Fibroblast of lung (primary cell): Measurements from ENCODE around the gene SETDB1.

Experiments
- CTCF ChIP-seq, 2 donors: IDR thresholded peaks in 1 of 2; conservative IDR thresholded peaks in 1 of 2; 1 replicate in 1 of 2; 2 replicates in 1 of 2; pipeline ENCODE4 v1.5.1; 2011 to 2012; ENCODE audit warnings: low read length in 2 of 2, control low read depth in 1 of 2, inconsistent platforms in 1 of 2, low read depth in 1 of 2, mild to moderate bottlenecking in 1 of 2
- EZH2 ChIP-seq: IDR thresholded peaks from 2 replicates; pipeline ENCODE4 v1.5.1; 2012; ENCODE audit warnings: low read length, control low read depth, mild to moderate bottlenecking; ENCODE audit errors: missing control alignments

DNA sequence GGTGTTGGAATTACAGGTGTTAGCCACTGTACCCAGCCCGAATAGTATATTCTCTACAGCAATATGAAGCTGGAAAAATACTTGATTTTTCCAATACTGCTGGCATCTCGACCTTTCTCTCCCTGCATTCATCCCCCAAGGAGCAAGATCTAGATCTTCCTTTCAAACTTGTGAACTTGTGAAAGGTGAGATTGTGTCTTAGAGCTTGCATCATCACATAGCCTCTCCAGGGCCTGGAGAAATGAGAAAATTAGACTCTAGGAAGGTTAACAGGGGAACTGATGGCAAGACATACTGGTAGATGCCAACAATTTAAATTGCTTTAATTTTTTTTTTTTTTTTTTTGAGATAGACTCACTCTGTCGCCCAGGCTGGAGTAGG lies 84.2 kb downstream of the SETDB1 start:
- no peak for TF ChIP-seq CTCF (conservative IDR thresholded peaks at IDR 0.05 in 1 of 2, IDR thresholded peaks at IDR 0.05 in 1 of 2; ENCODE audit: low read depth in 1 of 2, low read length in 2 of 2)
- no peak for TF ChIP-seq EZH2
